ENCODE results near the gene MAPK6. TPM values are rescaled to one million over a fixed set of nuclear protein-coding genes. Genes with fewer than 3 reads are reported as not detected.

MAPK6 gene
- total RNA-seq, 4 donors from 2014 or later: 50.0 to 87.1 (median 69.2) TPM

DNA sequence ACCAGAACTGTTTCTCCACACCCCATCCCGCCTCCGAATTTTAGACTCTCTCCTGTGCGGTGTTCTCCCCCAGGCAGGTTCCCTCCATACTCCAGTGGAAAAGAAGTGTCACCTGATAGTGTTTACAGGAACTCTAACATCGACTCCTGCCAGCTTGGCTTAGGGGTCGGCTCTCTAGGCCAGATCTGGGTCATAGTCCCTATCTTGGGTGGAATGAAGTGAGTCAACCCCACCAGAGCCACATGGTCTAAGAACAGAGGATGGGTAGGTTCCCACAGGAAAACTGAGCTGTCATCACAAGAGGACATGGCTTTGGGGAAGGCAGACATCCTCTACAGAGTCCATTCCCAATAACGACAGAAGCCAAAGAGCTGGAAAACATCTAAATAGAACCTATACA is 87.6 kb downstream of the MAPK6 start:
- TF ChIP-seq POLR2A (IDR thresholded peaks at IDR 0.05) (no peak), CTCF (IDR thresholded peaks at IDR 0.05) (no peak), EP300 (IDR thresholded peaks at IDR 0.05) (no peak), POLR2AphosphoS5 (IDR thresholded peaks at IDR 0.05) (no peak)
- no peak for DNase-seq (ENCODE audit: low spot score in 2 of 2)
- Histone ChIP-seq H3K4me3 (no peak overlapping the region), H3K27me3 (no peaks in the 10 kb centered on the region), H3K27ac (no peak overlapping the region), H3K36me3 (no peaks in the 10 kb centered on the region), H3K9me3 (no peaks in the 10 kb centered on the region), H3K4me1 (peaks cover 48% of the 10 kb centered on the region)
- 78% methylated on average over 6 of the region's 6 CpGs for WGBS

GRCh38 chr15:52107238-52107637 is 88.2 kb downstream of the MAPK6 start:
- no peak overlapping the region for H3K27ac ChIP-seq
- peaks cover 49% of the 10 kb centered on the region for H3K4me1 ChIP-seq
- no peak for TF ChIP-seq POLR2A (IDR thresholded peaks at IDR 0.05)
- TF ChIP-seq CTCF (IDR thresholded peaks at IDR 0.05): no peak
- TF ChIP-seq EP300 (IDR thresholded peaks at IDR 0.05): no peak
- TF ChIP-seq POLR2AphosphoS5 (IDR thresholded peaks at IDR 0.05): no peak
- no peaks in the 10 kb centered on the region for H3K36me3 ChIP-seq
- H3K27me3 ChIP-seq: peaks cover under 1% of the 10 kb centered on the region
- DNase-seq (ENCODE audit: low spot score in 2 of 2): no peak
- 93% methylated on average over 6 of the region's 6 CpGs for WGBS
- no peaks in the 10 kb centered on the region for H3K9me3 ChIP-seq
- H3K4me3 ChIP-seq: no peak overlapping the region

DNA sequence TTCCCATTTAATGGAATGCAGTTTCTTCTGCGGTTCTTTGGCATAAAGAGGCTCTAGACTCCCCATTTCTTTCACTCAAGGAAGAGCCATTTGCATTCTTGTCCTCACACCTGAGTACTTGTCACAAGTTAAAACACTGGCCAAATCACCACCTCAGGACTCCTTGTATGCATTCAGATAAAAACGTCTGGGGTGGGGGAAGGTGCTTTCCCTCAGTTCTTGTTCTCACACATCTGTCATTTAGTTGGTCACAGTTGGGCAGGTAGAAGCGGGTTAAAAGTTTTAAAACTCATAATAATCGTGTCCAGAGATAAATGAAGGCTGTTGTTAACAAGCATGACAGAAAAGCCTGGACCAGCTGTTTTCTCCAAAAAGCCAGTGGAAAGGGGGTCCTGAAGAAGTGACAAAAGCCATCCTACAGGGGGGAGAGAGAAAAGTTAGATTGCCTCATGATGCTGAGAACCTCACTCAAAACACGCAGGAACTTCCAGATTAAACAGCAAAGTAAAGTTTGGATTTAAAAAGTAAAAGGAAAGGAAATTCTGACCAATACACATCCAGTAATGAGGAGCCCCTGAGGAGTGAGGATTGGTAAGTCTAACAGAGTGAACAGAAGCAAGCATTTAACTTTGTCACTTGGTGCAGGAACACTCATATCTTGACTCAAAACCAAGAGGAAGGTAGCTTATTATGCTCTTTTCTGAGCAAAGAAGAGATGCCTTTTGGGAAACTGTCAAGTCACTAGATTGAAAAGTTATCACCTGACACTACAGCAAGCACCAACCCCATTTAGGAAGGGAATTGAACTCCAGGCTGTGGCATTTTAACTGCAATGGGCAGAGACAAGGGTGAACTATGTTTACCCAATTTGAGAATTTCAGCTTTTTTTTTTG is 90.8 kb downstream of the MAPK6 start:
- Histone ChIP-seq H3K4me3 (no peak overlapping the region), H3K9me3 (no peaks in the 10 kb centered on the region), H3K4me1 (peaks cover 34% of the 10 kb centered on the region), H3K27me3 (peaks cover 5% of the 10 kb centered on the region), H3K27ac (no peak overlapping the region), H3K36me3 (no peaks in the 10 kb centered on the region)
- TF ChIP-seq EP300 (IDR thresholded peaks at IDR 0.05) (no peak), CTCF (IDR thresholded peaks at IDR 0.05) (no peak), POLR2A (IDR thresholded peaks at IDR 0.05) (no peak), POLR2AphosphoS5 (IDR thresholded peaks at IDR 0.05) (no peak)
- DNase-seq (ENCODE audit: low spot score in 2 of 2): no peak
- 67% methylated on average over 5 of the region's 5 CpGs for WGBS

DNA sequence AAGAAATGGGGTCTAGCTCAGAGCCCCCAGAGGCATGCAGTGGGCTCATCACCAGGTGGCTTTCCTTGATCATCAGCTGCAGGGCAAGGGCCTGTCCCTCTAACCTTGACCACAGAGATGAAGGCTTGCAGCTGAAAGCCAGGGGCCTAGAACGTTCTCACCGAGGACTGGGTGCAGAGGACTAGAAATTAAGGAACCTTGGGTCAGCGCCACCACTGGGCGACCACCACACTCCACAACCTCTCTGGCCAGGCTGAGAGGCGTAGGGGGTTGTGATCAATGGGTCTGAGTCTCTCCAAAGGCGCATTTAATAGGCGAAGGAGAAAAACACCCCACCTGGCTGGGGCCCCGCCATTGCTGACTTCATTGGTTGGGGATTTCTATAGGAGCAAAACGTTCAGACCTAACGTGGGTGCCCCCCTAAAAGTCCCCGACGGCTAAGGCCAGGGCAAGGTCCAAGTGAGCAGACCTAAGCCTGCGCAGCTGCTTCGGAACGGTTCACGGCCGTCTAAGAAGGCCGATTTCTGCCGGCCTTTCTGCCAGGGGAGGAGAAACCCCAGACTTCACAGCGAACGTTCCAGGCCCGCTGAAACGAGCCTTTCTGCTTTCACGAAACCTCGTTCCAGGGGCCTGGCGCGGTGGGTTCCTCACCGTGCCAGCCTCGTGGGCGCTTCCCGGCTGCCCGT is 92.6 kb downstream of the MAPK6 start:
- TF ChIP-seq POLR2A (IDR thresholded peaks at IDR 0.05): no peak
- peak in 1 of 3 donors; percentile 17 for TF ChIP-seq POLR2AphosphoS5 (IDR thresholded peaks at IDR 0.05)
- Histone ChIP-seq H3K4me3 (peak overlapping the region; percentile 52), H3K27ac (peak overlapping the region; percentile 45), H3K27me3 (peaks cover 5% of the 10 kb centered on the region), H3K36me3 (no peaks in the 10 kb centered on the region), H3K9me3 (no peaks in the 10 kb centered on the region), H3K4me1 (peaks cover 19% of the 10 kb centered on the region)
- DNase-seq (ENCODE audit: low spot score in 2 of 2): no peak
- 94% methylated on average over 8 of the region's 32 CpGs for whole genome bisulfite sequencing

- H3K4me3 ChIP-seq: peak overlapping the region; percentile 52
- no peaks in the 10 kb centered on the region for H3K9me3 ChIP-seq
- H3K4me1 ChIP-seq: peaks cover 14% of the 10 kb centered on the region
- WGBS: 4% methylated on average over 13 of the region's 61 CpGs
- H3K27me3 ChIP-seq: peaks cover 5% of the 10 kb centered on the region
- peak overlapping the region; percentile 45 for H3K27ac ChIP-seq
- TF ChIP-seq CTCF (IDR thresholded peaks at IDR 0.05): peak in 1 of 2 donors; percentile 11
- no peak for TF ChIP-seq POLR2A (IDR thresholded peaks at IDR 0.05)
- no peak for TF ChIP-seq POLR2AphosphoS5 (IDR thresholded peaks at IDR 0.05)
- TF ChIP-seq EP300 (IDR thresholded peaks at IDR 0.05): no peak
- no peak for DNase-seq (ENCODE audit: low spot score in 2 of 2)
- no peaks in the 10 kb centered on the region for H3K36me3 ChIP-seq
Measured at GRCh38 chr15:52112203-52112750, 93.3 kb downstream of the MAPK6 start.
